Measurements from ENCODE around the gene MOB1A.
"Not testable (repeated sequence)": the region's sequence is repeated elsewhere in the genome, so short reads cannot be mapped to it uniquely, and the experiment has no call there.

The MOB1A gene

GRCh38 chr2:74178211-74179062 is at the start of gene MOB1A:
Gene MOB1A (minus strand): TSS chr2:74178879. CDS start chr2:74178674, 205 bp downstream.
- DNase-seq = peak; percentile 99

DNA sequence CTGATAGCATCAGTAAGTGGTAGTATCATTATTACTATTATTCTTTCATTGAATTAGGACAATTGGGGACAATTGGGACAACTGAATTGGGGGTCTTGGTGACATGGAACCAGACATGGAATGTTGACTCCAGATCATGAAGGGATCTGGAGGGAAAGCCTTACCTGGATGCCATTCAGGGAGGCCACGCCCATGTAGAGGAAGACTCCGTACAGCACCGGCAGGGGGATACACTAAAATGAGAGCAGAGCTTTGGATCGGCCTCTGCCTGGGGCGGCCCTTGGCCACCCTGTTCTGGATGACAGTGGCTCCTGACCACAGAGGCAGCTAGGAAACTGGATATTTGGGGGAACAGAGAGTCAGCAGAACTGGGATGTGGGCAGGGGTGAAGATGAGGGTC is 49.0 kb upstream of the MOB1A start:
- no peak for DNase-seq

GRCh38 chr2:74226648-74227213 is 48.1 kb upstream of the MOB1A start:
- DNase-seq = no peak

- DNase-seq = no peak
Observed at GRCh38 chr2:74225698-74226459, 47.2 kb upstream of the MOB1A start.

DNA sequence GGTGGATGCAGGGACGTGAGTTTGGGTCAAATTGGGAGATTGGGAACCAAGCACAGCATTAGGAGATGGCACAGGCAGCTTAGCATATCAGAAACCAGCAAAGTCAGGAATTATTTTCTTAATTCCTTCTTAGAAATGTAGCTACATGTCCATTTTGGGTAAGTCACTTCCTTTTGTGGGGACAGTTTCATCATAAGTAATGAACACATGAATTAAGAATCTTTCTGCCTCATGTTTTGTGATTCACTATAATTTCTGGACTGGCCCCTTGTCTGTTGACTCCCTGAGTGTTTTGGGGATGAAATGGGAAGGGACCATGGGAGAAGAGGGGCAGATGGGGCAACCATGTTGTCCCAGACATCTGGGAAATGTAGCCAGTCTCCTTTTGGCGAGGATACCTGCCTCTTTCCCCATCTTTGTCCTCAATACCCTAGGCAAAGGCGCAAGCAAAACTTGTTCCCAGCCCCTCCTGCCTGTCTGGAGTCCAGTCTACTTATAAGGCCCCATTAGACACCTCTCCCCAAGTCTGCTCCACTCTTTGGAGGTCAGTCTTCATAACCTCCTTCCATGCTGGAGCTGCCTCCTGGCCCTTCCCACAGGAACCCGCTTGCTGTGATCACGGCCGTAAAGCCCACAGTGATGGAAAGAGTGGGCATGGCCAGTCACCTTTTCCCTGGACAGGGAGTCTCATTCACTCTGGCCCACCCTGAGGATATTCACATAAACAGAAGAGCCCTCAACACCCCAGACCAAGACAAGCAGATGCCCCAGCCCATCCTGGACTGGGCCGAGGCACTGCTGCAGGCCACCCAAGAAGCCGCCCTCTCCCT is 45.5 kb upstream of the MOB1A start:
- no peak for DNase-seq

DNA sequence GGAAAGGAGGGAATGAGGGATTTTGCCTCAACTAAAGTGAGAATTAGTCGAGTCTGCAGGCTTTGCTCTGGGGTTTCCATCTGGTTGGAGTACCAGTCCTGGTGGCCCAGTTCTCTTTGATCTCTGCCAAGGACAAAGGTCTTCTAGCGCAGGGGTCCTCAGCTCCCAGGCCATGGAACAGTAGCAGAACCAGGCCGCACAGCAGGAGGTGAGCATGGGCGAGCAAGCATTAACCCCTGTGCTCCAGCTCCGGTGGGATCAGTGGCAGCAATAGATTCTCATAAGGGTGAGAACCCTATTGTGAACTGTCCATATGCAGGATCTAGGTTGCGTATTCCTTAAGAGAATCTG is 43.6 kb upstream of the MOB1A start:
- DNase-seq = no peak

DNA sequence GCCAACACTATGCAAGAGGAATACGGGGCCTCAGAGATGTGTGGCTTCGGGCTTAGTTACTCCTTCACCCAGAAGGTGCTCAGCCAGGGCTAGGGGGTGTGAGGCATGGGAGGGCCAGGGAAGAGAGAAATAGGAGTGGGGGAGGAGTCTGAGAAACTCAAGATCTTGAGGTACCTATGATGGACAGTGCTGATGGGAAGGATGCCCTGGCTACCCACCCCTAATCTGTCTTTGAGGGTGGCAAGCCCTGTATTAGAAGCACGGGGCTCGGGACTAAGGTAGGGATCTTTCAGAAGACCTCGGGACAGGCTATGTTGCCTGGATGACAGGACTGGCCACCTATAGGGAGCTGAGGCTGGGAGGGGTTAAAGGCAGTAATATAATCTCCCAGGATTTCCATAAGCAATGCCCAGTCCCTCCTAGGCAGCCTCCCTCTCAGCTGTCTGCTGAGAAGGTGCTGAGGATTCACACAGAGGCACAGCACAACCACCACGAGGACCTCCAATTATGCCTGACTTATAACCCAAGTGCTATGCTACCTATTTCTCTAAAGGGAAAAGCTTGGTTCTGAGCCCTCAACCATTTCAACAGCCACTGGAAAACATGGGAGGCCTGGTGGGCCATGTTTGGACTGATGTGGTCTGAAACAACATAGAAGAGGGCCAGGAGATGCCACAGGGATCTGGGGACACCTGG is 43.1 kb upstream of the MOB1A start:
- no peak for DNase-seq

DNA sequence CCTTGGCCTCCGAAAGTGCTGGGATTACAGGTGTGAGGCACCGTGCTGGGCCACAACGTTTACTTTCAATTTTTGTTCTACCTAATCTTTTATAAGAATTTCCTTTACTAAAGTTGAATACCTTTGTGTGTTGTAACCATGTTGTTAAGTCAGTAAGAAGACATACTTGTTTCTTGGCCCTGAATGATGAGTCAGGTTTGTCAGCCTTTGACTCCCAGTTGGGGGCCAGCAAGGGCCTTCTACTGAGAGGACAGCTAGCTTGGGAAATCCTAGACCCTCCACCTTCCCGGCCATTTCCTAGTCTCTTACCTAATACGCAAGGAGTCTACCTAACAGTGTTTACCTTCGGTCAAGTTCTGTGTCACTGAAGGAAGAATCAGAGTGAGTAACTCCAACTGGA is 42.4 kb upstream of the MOB1A start:
- DNase-seq = no peak

DNA sequence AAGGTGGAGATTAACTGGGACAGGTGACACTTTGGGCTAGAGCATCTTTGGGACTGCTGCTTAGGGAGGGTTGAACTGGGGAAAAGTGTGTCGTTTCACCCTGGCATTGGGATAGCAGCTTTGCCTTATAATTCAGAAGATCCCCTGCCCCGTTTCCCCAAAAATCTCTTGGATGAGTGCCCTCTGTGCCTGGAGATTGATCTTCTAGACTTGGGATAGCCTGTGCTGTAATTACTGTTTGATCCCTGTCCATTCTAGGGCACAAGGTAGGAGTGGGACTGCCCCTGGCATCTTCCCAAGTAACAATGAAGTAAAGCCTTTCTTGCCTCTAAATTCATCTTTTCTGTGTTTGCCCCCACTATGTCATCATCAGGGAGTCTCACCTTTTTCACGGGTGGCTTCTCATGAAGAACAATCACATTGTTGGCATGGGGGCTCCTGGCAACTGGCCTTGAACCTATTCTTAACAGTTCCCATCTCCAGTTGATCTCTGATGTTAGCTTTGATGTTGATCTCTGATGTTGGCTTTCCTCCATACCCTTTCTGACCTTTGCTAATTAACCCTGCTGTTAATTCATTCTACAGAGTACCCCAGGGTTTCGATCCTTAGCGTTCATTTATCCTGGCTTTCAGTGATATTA is 41.3 kb upstream of the MOB1A start:
- no peak for DNase-seq

GRCh38 chr2:74216642-74217041 is 38.0 kb upstream of the MOB1A start:
- DNase-seq = no peak

DNA sequence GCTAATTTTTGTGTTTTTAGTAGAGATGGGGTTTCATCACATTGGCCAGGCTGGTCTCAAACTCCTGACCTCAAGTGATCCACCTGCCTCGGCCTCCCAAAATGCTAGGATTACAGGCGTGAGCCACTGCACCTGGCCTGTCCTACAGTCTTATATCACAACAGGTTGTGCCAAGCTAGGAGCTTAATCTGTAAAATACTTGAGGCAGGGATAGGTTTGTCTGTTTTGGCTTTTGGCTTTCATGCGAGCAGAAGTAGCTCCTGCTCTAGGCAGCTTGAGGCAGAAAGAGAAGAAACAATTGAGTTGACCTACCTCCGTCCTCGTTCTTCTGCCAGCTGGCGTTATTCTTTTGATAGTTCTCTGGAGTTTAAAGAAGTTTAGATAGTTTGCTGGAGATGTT is 37.1 kb upstream of the MOB1A start:
- not testable (repeated sequence) for DNase-seq

DNA sequence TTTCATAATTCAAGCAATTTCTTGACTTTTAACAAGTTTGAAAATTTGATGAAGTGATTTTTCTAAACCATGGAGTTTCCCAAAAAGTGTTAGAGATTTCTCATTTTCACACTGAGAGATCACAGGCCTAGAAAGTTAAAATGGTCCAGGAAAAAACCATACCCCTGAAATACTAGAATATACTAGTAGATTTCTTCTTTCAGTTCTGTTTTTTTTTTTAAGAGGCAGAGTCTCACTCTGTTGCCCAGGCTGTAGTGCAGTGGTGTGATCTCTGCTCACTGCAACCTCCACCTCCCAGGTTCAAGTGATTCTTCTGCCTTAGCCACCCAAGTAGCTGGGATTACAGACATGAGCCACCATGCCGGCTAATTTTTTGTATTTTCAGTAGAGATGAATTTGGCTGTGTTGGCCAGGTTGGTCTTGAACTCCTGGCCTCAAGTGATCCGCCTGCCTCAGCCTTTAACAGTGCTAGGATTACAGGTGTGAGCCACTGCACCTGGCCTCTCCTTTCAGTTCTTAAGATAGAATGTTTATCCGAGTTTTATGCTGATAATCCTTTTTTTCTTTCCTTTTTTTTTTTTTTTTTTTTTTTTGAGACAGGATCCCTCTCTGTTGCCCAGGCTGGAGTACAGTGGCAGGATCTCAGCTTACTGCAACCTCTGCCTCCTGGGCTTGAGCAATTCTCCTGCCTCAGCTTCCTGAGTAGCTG is 34.2 kb upstream of the MOB1A start:
- no peak for DNase-seq

DNA sequence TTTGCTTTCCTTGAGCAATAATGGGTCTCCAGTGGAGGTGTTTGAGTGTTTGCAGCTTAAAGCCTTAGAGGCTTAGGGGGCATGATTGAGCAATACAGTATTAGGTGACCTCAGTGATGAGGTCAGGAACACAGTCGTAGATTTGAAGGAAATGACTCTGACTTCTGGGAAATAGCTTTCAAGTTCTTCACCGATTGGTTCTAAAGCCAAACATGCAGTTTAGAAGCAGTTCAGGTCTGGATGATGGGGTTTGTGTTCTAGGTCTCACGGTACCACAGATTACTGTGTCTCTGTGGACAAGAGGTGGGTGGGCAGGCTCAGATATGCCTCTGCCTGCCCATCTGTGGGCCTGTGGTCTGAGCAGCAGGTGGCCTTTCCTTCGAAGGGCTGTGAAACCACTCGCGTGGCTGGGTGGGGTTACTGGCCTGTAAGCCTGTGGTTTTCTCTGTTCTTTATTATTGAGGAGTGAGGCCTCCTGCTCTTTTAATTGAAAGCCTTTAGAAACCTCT is 27.6 kb upstream of the MOB1A start:
- DNase-seq = no peak

DNA sequence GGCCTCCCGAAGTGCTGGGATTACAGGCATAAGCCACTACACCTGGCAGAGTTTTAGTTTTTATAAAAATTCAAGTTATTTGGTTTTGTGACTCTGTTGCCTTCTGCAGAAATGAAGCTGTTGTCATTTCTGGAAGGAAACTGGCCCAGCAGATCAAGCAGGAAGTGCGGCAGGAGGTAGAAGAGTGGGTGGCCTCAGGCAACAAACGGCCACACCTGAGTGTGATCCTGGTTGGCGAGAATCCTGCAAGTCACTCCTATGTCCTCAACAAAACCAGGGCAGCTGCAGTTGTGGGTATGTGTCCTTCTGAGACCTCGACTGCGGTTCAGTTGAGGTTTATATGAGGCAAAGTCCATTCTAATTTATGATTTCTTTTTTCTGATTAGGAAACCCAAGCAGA is 26.9 kb upstream of the MOB1A start:
- no peak for DNase-seq

DNA sequence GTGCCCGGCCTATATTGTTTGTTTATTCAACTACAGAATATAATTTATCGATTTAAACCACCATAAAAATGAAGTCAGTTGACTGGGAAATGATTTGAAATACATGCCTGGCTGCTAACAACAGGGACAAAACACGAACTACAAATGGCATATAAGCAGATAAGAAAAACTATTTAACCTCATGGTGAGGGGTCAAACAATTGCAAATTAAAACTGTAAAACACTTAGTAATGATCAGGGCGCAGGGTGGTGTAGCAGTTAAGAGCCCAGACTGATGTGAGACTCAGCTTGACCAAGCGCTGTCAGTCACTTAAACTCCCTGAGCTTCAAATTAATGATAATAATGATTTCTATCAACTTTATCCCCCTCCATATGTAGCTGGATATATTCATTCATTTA is 26.4 kb upstream of the MOB1A start:
- no peak for DNase-seq

- DNase-seq = no peak
Observed at GRCh38 chr2:74204436-74204835, 25.8 kb upstream of the MOB1A start.

DNA sequence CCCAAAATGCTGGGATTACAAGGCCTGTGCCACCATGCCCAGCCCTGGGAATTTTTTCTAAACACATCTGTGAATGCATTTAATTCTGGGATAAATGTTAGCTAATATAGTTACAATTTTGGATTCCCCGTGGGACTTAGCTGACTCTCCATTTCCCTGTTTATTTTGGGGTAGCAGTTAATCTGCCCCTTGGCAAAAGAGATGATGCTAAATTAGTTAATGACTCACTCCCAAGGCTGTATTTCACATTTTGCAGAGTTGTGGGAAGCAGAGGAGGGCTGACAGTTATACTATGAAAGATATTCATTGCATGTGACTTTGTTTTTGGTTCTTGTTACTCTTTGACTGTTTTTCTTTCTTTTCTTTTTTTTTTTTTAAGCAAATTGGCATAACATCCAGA is 22.9 kb upstream of the MOB1A start:
- no peak for DNase-seq

DNA sequence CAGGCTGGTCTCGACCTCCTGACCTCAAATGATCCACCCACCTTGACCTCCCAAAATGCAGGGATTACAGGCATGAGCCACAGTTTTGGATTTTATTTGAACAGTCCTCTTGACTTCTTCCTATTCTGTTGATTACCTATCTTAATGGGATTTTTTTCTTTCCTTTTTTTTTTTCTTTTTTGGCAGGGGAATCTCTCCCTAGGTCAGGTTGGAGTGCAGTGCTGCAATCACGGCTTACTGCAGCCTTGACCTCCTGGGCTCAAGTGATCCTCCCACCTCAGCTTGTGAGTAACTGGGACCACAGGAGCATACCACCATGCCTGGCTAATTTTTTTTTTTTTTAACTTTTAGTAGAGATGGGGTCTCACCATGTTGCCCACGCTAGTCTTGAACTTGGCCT is 22.5 kb upstream of the MOB1A start:
- DNase-seq = no peak

DNA sequence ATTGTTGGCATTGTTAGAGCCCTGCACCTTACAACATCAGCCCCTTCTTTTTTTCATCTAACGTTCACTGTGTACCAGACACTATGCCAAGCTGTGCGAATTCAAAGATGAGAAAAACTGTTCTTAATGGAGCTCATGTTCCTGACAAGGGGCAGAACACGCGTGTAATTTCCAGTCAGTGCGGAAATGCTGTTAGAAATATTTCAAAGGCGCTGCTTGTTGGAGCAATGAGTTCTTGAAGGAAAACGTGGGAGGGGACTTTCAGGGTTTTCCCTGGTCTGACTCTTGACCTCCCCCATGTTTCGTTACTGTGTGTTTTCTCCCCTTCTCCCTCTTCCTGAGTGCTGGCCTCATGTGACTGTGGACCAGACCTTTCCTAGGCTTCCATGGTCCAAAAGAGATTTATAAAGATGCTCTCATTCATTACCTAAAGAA is 21.2 kb upstream of the MOB1A start:
- no peak for DNase-seq

GRCh38 chr2:74199275-74199701 is 20.6 kb upstream of the MOB1A start:
- DNase-seq = no peak

Measured in left hindlimb (tissue), 1 donor.